ENCODE measurements around the gene INA. TPM values are rescaled to one million over a fixed set of nuclear protein-coding genes. Genes with fewer than 3 reads are reported as not detected.

Gene INA
- total RNA-seq, 1 experiment from 2014 or later: 14.0 TPM

DNA sequence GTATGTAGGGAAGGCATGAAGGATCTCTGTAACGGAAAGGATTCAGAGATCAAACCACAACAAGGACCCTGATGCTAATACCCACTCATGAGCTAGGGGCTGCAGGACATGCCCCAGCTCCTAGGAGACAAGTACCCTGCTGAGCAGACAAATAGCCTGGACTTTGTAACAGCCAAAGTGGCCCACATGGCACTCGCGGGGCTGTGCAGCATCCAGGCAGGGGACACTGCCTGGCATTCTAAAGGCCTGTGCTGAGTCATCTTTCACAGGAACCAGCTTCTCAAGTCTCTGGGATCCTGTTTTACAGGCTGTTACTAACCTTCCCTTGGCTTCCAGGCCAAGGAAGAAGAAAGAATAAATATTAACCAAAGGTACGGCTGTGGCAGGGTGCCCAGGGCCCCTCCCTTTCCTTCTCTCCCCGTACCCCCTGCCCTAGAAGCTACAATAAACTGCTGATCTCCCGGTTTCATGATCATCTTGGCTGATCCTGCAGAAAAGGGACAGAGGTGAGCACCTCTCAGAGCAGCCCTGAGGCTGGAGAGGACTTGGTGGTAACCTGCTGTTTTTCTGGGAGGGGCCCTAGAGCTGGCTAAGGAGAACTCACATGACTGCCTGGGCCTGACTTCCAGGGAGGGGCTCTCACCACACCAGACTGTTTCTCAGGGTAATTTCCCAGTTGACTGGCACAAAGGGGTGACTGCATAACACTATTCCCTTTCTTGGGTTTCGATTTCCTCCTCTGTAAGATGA is 35.5 kb upstream of the INA start:
- Histone ChIP-seq H3K4ac (ENCODE audit: low read depth, low read length) (no peak overlapping the region), H3K4me2 (ENCODE audit: insufficient read depth, insufficient read length, low read length) (no peak overlapping the region), H3K14ac (ENCODE audit: insufficient read depth, low read length) (no peak overlapping the region), H3K23ac (ENCODE audit: insufficient read length, low read depth, low read length) (no peak overlapping the region), H3T11ph (ENCODE audit: low read length) (no peak overlapping the region), H3K4me1 (ENCODE audit: insufficient read depth, low read length) (0 out of 2 replicates have a peak, but pooled peaks cover 3% of the 10 kb centered on the region), H3K9ac (ENCODE audit: extremely low read depth, insufficient read length, low read length) (no peak overlapping the region), H4K20me1 (ENCODE audit: control insufficient read depth, insufficient read depth, insufficient read length) (no peaks in the 10 kb centered on the region), H3K18ac (ENCODE audit: insufficient read length, low read depth, low read length) (no peak overlapping the region), H3K9me3 (ENCODE audit: control insufficient read depth, low read depth, low read length) (no peaks in the 10 kb centered on the region), H2BK20ac (ENCODE audit: low read depth, low read length, poor library complexity, severe bottlenecking) (no peak overlapping the region), H3K27me3 (ENCODE audit: insufficient read depth, low read length) (no peaks in the 10 kb centered on the region), H4K91ac (ENCODE audit: insufficient read length, low read depth, low read length) (no peak overlapping the region), H3K79me1 (ENCODE audit: insufficient read depth, low read depth, low read length, poor library complexity, severe bottlenecking) (no peaks in the 10 kb centered on the region), H4K5ac (ENCODE audit: insufficient read length, low read depth, low read length) (no peak overlapping the region), H3K27ac (ENCODE audit: insufficient read length, low read depth, low read length) (no peak overlapping the region), H2AFZ (ENCODE audit: low read length) (no peak overlapping the region), H3K79me2 (ENCODE audit: insufficient read depth, low read length) (no peaks in the 10 kb centered on the region), H2AK5ac (ENCODE audit: insufficient read length, low read length) (no peak overlapping the region), H3K56ac (ENCODE audit: insufficient read length, low read depth, low read length) (no peak overlapping the region), H2BK5ac (ENCODE audit: insufficient read length, low read length) (no peak overlapping the region), H3K23me2 (ENCODE audit: insufficient read length, low read depth, low read length, poor library complexity, severe bottlenecking) (no peaks in the 10 kb centered on the region), H2BK15ac (ENCODE audit: low read depth, low read length) (no peak overlapping the region), H2BK12ac (ENCODE audit: insufficient read length, low read depth, low read length) (no peak overlapping the region), H4K8ac (replicated peaks; ENCODE audit: insufficient read length, low read depth, low read length) (no peak overlapping the region), H2BK120ac (ENCODE audit: low read depth, low read length, poor library complexity, severe bottlenecking) (no peak overlapping the region)
- DNase-seq: peak; percentile 55
- peak overlapping the region; percentile 20 to 92 (median 21); a peak in 4 of 7 replicates for H3K27ac Mint-ChIP-seq
- TF ChIP-seq, protein P1, sequence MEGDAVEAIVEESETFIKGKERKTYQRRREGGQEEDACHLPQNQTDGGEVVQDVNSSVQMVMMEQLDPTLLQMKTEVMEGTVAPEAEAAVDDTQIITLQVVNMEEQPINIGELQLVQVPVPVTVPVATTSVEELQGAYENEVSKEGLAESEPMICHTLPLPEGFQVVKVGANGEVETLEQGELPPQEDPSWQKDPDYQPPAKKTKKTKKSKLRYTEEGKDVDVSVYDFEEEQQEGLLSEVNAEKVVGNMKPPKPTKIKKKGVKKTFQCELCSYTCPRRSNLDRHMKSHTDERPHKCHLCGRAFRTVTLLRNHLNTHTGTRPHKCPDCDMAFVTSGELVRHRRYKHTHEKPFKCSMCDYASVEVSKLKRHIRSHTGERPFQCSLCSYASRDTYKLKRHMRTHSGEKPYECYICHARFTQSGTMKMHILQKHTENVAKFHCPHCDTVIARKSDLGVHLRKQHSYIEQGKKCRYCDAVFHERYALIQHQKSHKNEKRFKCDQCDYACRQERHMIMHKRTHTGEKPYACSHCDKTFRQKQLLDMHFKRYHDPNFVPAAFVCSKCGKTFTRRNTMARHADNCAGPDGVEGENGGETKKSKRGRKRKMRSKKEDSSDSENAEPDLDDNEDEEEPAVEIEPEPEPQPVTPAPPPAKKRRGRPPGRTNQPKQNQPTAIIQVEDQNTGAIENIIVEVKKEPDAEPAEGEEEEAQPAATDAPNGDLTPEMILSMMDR (conservative IDR thresholded peaks at IDR 0.05): no peak
- H3K27me3 Mint-ChIP-seq (ENCODE audit: low read depth): no peaks in the 10 kb centered on the region; the same call in 1 of the 2 replicates
- H3K36me3 Mint-ChIP-seq (ENCODE audit: insufficient read depth in 1 of 3, low read depth in 3 of 3): no peaks in the 10 kb centered on the region
- H3K4me1 Mint-ChIP-seq: peaks cover 15 to 22% of the 10 kb centered on the region in 2 experiments
- no peaks in the 10 kb centered on the region; a peak in 1 of 5 replicates for H3K9me3 Mint-ChIP-seq
- no peak overlapping the region for H3K4me3 Mint-ChIP-seq
- WGBS (ENCODE audit: extremely low coverage, insufficient read length, low lambda C conversion rate): no CpG with 5 or more reads among the region's 7 CpGs
